Tibial nerve (tissue), 4 donors: Measurements from ENCODE around the gene WHAMM. TPM values are rescaled to one million over a fixed set of nuclear protein-coding genes. Genes with fewer than 3 reads are reported as not detected.
A peak's percentile ranks its signal among the peaks of the same experiment; 100 is the strongest.

Experiments used
- DNase-seq, 2 donors: peaks; one replicate each; pipeline ENCODE4 v3.0.0-alpha.2; 2019; ENCODE audit warnings: low spot score in 2 of 2
- H3K27ac ChIP-seq, 4 donors: fragments of 200-600 bp; sonication (generic) in 3 of 4; one replicate each; pipeline ENCODE4 v1.5.1; 2017 to 2019; ENCODE audit warnings: mild to moderate bottlenecking in 1 of 4
- H3K27me3 ChIP-seq, 2 donors: fragments of 200-600 bp; sonication (generic) in 1 of 2; one replicate each; pipeline versions ENCODE4 v1.5.1 to v1.6.0; 2017 to 2019
- H3K36me3 ChIP-seq, 3 donors: fragments of 200-600 bp; sonication (generic); one replicate each; pipeline ENCODE4 v1.5.1; 2018 to 2019
- H3K4me1 ChIP-seq, 4 donors: fragments of 200-600 bp; sonication (generic) in 3 of 4; one replicate each; pipeline ENCODE4 v1.5.1; 2017 to 2019
- H3K4me3 ChIP-seq, 4 donors: fragments of 200-600 bp; sonication (generic) in 3 of 4; one replicate each; pipeline ENCODE4 v1.5.1; 2017 to 2019; ENCODE audit warnings: mild to moderate bottlenecking in 1 of 4, moderate library complexity in 1 of 4
- H3K9me3 ChIP-seq, 4 donors: fragments of 200-600 bp; sonication (generic) in 3 of 4; one replicate each; pipeline ENCODE4 v1.5.1; 2017 to 2019
- EP300 ChIP-seq, 2 donors: sonication (generic); formaldehyde crosslinking; IDR thresholded peaks; one replicate each; pipeline ENCODE4 v1.6.1; 2017; ENCODE audit warnings: antibody characterized with exemption in 2 of 2, mild to moderate bottlenecking in 1 of 2
- POLR2A ChIP-seq, 2 donors: fragments of 450-650 bp; IDR thresholded peaks; one replicate each; pipeline ENCODE4 v1.6.1; 2017; ENCODE audit warnings: antibody characterized with exemption in 2 of 2, mild to moderate bottlenecking in 2 of 2, moderate library complexity in 2 of 2
- WGBS, 2 donors: methylation state at CpG; one replicate each; pipeline ENCODE4 v1.1.5; 2018; 5-methylcytosine and 5-hydroxymethylcytosine counted together
- total RNA-seq, 4 donors: library from RNA; depleted of rRNA; stranded (reverse); fragments of >200 nt; gene quantifications; one replicate each; pipeline ENCODE4 v1.1.0, GENCODE V29; 2016
- TF ChIP-seq, protein P1 (sequence below), 5 experiments: fragments of 200-600 bp in 3 of 5; fragments of 450-650 bp in 2 of 5; sonication (generic) in 3 of 5; IDR thresholded peaks; one replicate each; pipeline ENCODE4 v1.5.1; 2016 to 2019; ENCODE audit warnings: antibody characterized with exemption in 5 of 5, mild to moderate bottlenecking in 3 of 5, moderate library complexity in 2 of 5

The WHAMM gene
- total RNA-seq, 4 donors from 2014 or later: 11.8 to 17.4 (median 13.0) TPM

DNA sequence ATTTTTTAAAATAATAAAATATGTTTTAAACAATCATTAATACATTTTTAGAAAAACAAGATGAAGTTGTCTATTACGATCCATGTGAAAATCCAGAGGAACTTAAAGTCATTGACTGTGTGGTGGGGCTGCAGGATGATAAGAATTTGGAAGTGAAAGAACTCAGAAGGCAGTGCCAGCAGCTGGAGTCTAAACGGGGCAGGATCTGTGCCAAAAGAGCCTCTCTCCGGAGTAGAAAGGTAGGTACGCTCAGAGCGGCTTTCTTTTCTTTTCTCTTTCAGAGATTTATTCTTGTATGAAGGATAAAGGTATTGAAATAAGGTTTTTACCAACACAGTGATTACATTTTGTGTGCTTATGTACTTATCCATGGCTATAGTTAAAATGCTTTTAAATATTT lies 13.6 kb downstream of the WHAMM start:
- peaks cover 4 to 90% (median 33%) of the 10 kb centered on the region in 3 donors for H3K36me3 ChIP-seq
- no peaks in the 10 kb centered on the region for H3K9me3 ChIP-seq
- H3K4me3 ChIP-seq: no peak overlapping the region
- DNase-seq: no peak
- H3K27ac ChIP-seq: no peak overlapping the region
- no peaks in the 10 kb centered on the region for H3K27me3 ChIP-seq
- H3K4me1 ChIP-seq: no peaks in the 10 kb centered on the region
- TF ChIP-seq EP300 (IDR thresholded peaks at IDR 0.05) (no peak), POLR2A (IDR thresholded peaks at IDR 0.05) (no peak)
- TF ChIP-seq, protein P1, sequence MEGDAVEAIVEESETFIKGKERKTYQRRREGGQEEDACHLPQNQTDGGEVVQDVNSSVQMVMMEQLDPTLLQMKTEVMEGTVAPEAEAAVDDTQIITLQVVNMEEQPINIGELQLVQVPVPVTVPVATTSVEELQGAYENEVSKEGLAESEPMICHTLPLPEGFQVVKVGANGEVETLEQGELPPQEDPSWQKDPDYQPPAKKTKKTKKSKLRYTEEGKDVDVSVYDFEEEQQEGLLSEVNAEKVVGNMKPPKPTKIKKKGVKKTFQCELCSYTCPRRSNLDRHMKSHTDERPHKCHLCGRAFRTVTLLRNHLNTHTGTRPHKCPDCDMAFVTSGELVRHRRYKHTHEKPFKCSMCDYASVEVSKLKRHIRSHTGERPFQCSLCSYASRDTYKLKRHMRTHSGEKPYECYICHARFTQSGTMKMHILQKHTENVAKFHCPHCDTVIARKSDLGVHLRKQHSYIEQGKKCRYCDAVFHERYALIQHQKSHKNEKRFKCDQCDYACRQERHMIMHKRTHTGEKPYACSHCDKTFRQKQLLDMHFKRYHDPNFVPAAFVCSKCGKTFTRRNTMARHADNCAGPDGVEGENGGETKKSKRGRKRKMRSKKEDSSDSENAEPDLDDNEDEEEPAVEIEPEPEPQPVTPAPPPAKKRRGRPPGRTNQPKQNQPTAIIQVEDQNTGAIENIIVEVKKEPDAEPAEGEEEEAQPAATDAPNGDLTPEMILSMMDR (IDR thresholded peaks at IDR 0.05): no peak
- WGBS, 2 donors: 88 to 89% methylated on average over 5 of the region's 5 CpGs

GRCh38 chr15:82828075-82828474 lies 18.6 kb downstream of the WHAMM start:
- Histone ChIP-seq H3K27me3 (no peaks in the 10 kb centered on the region), H3K4me3 (no peak overlapping the region), H3K27ac (no peak overlapping the region), H3K36me3 (peaks cover 4 to 96% (median 38%) of the 10 kb centered on the region in 3 donors), H3K4me1 (no peaks in the 10 kb centered on the region), H3K9me3 (no peaks in the 10 kb centered on the region)
- DNase-seq: no peak
- TF ChIP-seq EP300 (IDR thresholded peaks at IDR 0.05) (no peak), POLR2A (IDR thresholded peaks at IDR 0.05) (no peak)
- TF ChIP-seq, protein P1 (IDR thresholded peaks at IDR 0.05): no peak
- 55 to 72% methylated on average over 1 of the region's 1 CpG for WGBS, 2 donors

GRCh38 chr15:82829234-82829633 lies 19.8 kb downstream of the WHAMM start:
- Histone ChIP-seq H3K36me3 (peaks cover 4 to 98% (median 39%) of the 10 kb centered on the region in 3 donors), H3K4me3 (no peak overlapping the region), H3K27me3 (no peaks in the 10 kb centered on the region), H3K4me1 (no peaks in the 10 kb centered on the region), H3K9me3 (no peaks in the 10 kb centered on the region), H3K27ac (no peak overlapping the region)
- peak in 1 of 2 donors; percentile 3 for DNase-seq
- WGBS, 2 donors: 91 to 95% methylated on average over 4 of the region's 4 CpGs
- TF ChIP-seq EP300 (IDR thresholded peaks at IDR 0.05): no peak
- TF ChIP-seq, protein P1 (IDR thresholded peaks at IDR 0.05): no peak
- TF ChIP-seq POLR2A (IDR thresholded peaks at IDR 0.05): no peak

DNA sequence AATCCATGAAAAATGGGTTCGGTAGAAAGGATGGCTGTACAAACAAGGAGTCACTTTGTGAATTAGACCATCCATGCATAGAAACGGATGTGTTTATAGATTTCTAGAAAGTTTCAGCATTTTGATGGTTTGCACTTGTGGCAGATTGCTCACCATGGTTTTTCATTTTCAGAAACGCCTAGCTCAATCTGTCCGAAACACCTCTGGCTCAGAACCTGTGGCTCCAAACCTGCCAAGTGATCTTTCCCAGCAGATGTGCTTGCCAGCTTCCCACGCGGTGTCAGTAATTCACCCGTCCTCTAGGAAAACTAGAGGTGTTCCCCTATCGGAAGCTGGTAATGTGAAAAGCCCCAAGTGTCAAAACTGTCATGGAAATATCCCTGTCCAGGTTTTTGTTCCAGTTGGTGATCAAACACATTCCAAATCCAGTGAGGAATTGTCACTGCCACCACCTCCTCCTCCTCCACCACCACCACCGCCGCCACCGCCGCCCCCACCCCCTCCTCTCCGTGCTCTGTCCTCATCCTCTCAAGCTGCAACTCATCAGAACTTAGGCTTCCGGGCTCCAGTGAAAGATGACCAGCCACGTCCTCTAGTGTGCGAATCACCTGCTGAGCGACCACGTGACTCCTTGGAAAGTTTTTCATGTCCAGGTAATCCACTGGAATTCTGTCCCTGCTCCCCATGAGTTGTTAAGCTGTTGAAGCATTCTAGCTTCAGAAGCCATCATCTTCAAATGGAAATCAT lies 21.2 kb downstream of the WHAMM start:
- TF ChIP-seq, protein P1 (IDR thresholded peaks at IDR 0.05): no peak
- TF ChIP-seq EP300 (IDR thresholded peaks at IDR 0.05): no peak
- no peak for TF ChIP-seq POLR2A (IDR thresholded peaks at IDR 0.05)
- Histone ChIP-seq H3K4me1 (no peaks in the 10 kb centered on the region), H3K4me3 (no peak overlapping the region), H3K36me3 (peaks cover 5 to 98% (median 39%) of the 10 kb centered on the region in 3 donors), H3K9me3 (no peaks in the 10 kb centered on the region), H3K27ac (no peak overlapping the region), H3K27me3 (no peaks in the 10 kb centered on the region)
- DNase-seq: peak in 1 of 2 donors; percentile 2
- 90 to 93% methylated on average over 18 of the region's 18 CpGs for WGBS, 2 donors

DNA sequence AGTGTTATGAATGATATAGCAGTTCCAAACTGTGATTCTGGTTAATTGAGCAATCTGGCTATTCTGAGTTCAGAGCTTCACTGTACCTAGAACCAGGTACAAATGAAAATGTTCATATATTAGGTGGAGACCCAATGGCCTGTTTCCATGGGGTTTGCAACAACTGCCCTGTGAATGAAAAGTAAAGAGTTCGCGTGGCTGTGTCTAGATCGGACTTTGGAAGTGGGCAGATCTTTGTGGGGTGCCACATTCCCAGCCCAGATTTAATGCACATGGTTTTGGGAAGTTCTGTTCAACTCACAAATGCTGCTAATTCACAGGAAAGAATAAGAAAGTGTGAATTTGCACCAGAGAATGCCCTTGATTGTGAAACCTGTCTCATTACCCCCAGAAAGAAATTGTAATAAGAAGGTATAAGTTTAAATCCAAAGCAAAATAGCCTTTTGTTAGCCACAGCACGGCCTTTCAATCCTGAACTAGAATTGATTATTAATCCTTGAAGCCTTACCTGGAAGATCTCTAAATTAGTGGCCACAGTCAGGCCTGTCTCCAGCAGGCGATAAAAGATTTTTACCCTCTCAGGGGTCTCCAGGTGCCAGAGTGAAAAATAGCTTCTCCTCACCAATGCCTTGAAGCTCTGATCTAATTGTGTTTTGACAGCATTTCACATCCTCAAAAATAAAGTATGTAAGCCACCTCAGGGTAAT lies 22.6 kb downstream of the WHAMM start:
- no peak overlapping the region for H3K27ac ChIP-seq
- no peaks in the 10 kb centered on the region for H3K9me3 ChIP-seq
- H3K4me1 ChIP-seq: no peaks in the 10 kb centered on the region
- H3K4me3 ChIP-seq: no peak overlapping the region
- TF ChIP-seq, protein P1 (IDR thresholded peaks at IDR 0.05): no peak
- TF ChIP-seq EP300 (IDR thresholded peaks at IDR 0.05) (no peak), POLR2A (IDR thresholded peaks at IDR 0.05) (no peak)
- peak in 1 of 2 donors; percentile 0 for DNase-seq
- no peaks in the 10 kb centered on the region for H3K27me3 ChIP-seq
- peaks cover 5 to 98% (median 30%) of the 10 kb centered on the region in 3 donors for H3K36me3 ChIP-seq
- 92 to 95% methylated on average over 5 of the region's 5 CpGs for WGBS, 2 donors
